HUES6 (cell line): ENCODE measurements around the gene FBXO42.

ENCODE experiments used
- H3K27ac ChIP-seq: 2 replicates; pipeline ENCODE4 v1.7.0; 2013; ENCODE audit warnings: low read depth, mild to moderate bottlenecking, low read length, inconsistent platforms
- H3K27me3 ChIP-seq: 2 replicates; pipeline ENCODE4 v1.6.1; 2013; ENCODE audit warnings: low read length; ENCODE audit not compliant: control insufficient read depth, insufficient read depth
- H3K36me3 ChIP-seq: 2 replicates; pipeline ENCODE4 v1.6.1; 2013; ENCODE audit warnings: low read length; ENCODE audit not compliant: control insufficient read depth, insufficient read depth
- H3K4me1 ChIP-seq: 2 replicates; pipeline ENCODE4 v1.6.1; 2013; ENCODE audit warnings: low read length; ENCODE audit not compliant: control insufficient read depth, insufficient read depth
- H3K4me3 ChIP-seq: 2 replicates; pipeline ENCODE4 v1.5.1; 2013; ENCODE audit warnings: low read depth, low read length
- H3K9ac ChIP-seq: one replicate; pipeline ENCODE4 v1.6.1; 2013; ENCODE audit warnings: mild to moderate bottlenecking, low read length
- H3K9me3 ChIP-seq: 2 replicates; pipeline ENCODE4 v1.6.1; 2013; ENCODE audit warnings: low read depth, low read length; ENCODE audit not compliant: control insufficient read depth, insufficient read depth

Gene FBXO42

GRCh38 chr1:16286122-16286521, 66.2 kb downstream of the FBXO42 start:
- Histone ChIP-seq H3K9me3 (no peaks in the 10 kb centered on the region), H3K27ac (no peak overlapping the region), H3K4me3 (no peak overlapping the region), H3K36me3 (0 out of 2 replicates have a peak, but pooled peaks cover 3% of the 10 kb centered on the region), H3K4me1 (no peaks in the 10 kb centered on the region), H3K27me3 (no peaks in the 10 kb centered on the region), H3K9ac (no peak overlapping the region)

GRCh38 chr1:16281765-16282164, 70.5 kb downstream of the FBXO42 start:
- H3K36me3 ChIP-seq: 0 out of 2 replicates have a peak, but pooled peaks cover 3% of the 10 kb centered on the region
- H3K27ac ChIP-seq: no peak overlapping the region
- H3K4me1 ChIP-seq: no peaks in the 10 kb centered on the region
- no peaks in the 10 kb centered on the region for H3K27me3 ChIP-seq
- H3K9ac ChIP-seq: no peak overlapping the region
- no peak overlapping the region for H3K4me3 ChIP-seq
- H3K9me3 ChIP-seq: no peaks in the 10 kb centered on the region

GRCh38 chr1:16279186-16279585, 73.1 kb downstream of the FBXO42 start:
- no peaks in the 10 kb centered on the region for H3K36me3 ChIP-seq
- H3K4me1 ChIP-seq: no peaks in the 10 kb centered on the region
- H3K9me3 ChIP-seq: no peaks in the 10 kb centered on the region
- H3K27me3 ChIP-seq: no peaks in the 10 kb centered on the region
- no peak overlapping the region for H3K27ac ChIP-seq
- no peak overlapping the region for H3K9ac ChIP-seq
- H3K4me3 ChIP-seq: no peak overlapping the region

GRCh38 chr1:16276302-16277030, 75.8 kb downstream of the FBXO42 start:
- H3K9ac ChIP-seq: no peak overlapping the region
- no peaks in the 10 kb centered on the region for H3K36me3 ChIP-seq
- H3K9me3 ChIP-seq: no peaks in the 10 kb centered on the region
- H3K27ac ChIP-seq: no peak overlapping the region
- H3K27me3 ChIP-seq: no peaks in the 10 kb centered on the region
- H3K4me3 ChIP-seq: no peak overlapping the region
- H3K4me1 ChIP-seq: no peaks in the 10 kb centered on the region

DNA sequence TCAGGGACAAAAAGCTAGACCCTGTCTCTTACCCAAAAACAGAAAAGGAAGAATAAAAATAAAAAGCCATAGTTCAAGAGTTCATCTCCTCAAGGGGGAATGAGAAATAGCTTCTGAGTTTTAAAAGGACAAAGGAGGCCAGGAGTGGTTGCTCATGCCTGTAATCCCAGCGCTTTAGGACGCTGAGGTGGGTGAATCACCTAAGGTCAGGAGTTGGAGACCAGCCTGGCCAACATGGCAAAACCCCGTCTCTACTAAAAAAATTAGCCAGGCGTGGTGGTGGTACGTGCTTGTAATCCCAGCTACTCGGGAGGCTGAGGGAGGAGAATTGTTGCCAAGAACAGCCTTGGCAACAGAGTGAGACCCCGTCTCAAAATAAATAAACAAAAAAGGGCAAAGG, 76.7 kb downstream of the FBXO42 start:
- H3K4me1 ChIP-seq: no peaks in the 10 kb centered on the region

GRCh38 chr1:16267690-16268180, 84.5 kb downstream of the FBXO42 start:
- Histone ChIP-seq H3K4me3 (no peak overlapping the region), H3K4me1 (peaks cover 10% of the 10 kb centered on the region), H3K27ac (no peak overlapping the region), H3K36me3 (no peaks in the 10 kb centered on the region), H3K9ac (no peak overlapping the region), H3K27me3 (no peaks in the 10 kb centered on the region), H3K9me3 (no peaks in the 10 kb centered on the region)

More for the DNA sequence above, 76.7 kb downstream of the FBXO42 start:
- Histone ChIP-seq H3K27me3 (no peaks in the 10 kb centered on the region), H3K27ac (no peak overlapping the region), H3K36me3 (no peaks in the 10 kb centered on the region), H3K4me3 (no peak overlapping the region), H3K9me3 (no peaks in the 10 kb centered on the region), H3K9ac (no peak overlapping the region)

- Histone ChIP-seq H3K9ac (no peak overlapping the region), H3K36me3 (no peaks in the 10 kb centered on the region), H3K27ac (no peak overlapping the region), H3K9me3 (no peaks in the 10 kb centered on the region), H3K4me1 (peaks cover 10% of the 10 kb centered on the region), H3K27me3 (no peaks in the 10 kb centered on the region), H3K4me3 (no peak overlapping the region)
These were observed 85.7 kb downstream of the FBXO42 start for GRCh38 chr1:16266411-16267118.

DNA sequence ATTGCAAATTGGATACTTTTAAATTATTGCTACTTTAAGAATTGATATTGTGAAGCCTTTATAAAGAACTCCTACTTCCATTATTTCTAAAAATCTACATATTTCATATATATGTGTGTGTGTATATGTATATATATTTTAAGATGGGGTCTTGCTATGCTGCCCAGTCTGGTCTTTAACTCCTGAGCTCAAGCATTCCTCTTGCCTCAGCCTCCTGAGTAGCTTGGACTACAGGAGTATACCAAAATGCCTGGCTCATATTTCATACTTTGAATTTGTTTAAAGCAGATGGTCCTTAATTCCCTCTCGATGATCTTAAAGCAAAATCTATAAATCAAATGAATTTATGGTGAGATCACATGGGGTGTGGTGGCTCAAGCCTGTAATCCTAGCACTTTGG, 90.2 kb downstream of the FBXO42 start:
- Histone ChIP-seq H3K4me1 (0 out of 2 replicates have a peak, but pooled peaks cover 2% of the 10 kb centered on the region), H3K36me3 (no peaks in the 10 kb centered on the region), H3K27ac (no peak overlapping the region), H3K4me3 (no peak overlapping the region), H3K9ac (no peak overlapping the region), H3K27me3 (no peaks in the 10 kb centered on the region), H3K9me3 (no peaks in the 10 kb centered on the region)

- Histone ChIP-seq H3K27me3 (no peaks in the 10 kb centered on the region), H3K36me3 (peaks cover 8% of the 10 kb centered on the region; the same call in 1 of the 2 replicates), H3K4me3 (no peak overlapping the region), H3K27ac (no peak overlapping the region), H3K4me1 (0 out of 2 replicates have a peak, but pooled peaks cover 2% of the 10 kb centered on the region), H3K9me3 (no peaks in the 10 kb centered on the region), H3K9ac (no peak overlapping the region)
These were observed 91.5 kb downstream of the FBXO42 start for GRCh38 chr1:16260814-16261213.

GRCh38 chr1:16258591-16259135, 93.6 kb downstream of the FBXO42 start:
- H3K9ac ChIP-seq: no peak overlapping the region

DNA sequence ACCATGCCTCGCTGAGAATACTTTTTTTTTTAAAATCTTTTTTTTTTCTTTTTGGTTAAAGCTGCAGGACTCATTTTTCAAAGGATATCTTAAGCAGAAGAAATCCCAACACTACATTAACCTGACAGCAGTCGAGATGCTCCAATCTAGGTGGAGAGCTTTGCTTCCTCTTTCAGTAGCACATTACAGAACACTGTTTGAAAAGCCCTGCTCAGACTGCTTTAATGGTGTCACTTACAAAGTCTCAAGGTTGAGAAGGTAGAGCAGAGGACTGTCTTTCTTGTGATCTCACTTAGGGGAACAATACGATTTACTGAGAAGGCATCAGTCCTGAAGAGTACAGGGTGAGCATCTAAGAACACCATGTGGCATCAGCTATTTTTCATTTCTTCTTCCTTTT, 94.3 kb downstream of the FBXO42 start:
- 0 out of 2 replicates have a peak, but pooled peaks cover 2% of the 10 kb centered on the region for H3K4me1 ChIP-seq
- no peak overlapping the region for H3K9ac ChIP-seq
- peaks cover 30% of the 10 kb centered on the region; the same call in 1 of the 2 replicates for H3K36me3 ChIP-seq
- no peak overlapping the region for H3K27ac ChIP-seq
- no peaks in the 10 kb centered on the region for H3K9me3 ChIP-seq
- no peak overlapping the region for H3K4me3 ChIP-seq
- H3K27me3 ChIP-seq: no peaks in the 10 kb centered on the region

More at GRCh38 chr1:16258591-16259135, 93.6 kb downstream of the FBXO42 start:
- H3K4me1 ChIP-seq: 0 out of 2 replicates have a peak, but pooled peaks cover 2% of the 10 kb centered on the region
- H3K27me3 ChIP-seq: no peaks in the 10 kb centered on the region
- peaks cover 25% of the 10 kb centered on the region; the same call in 1 of the 2 replicates for H3K36me3 ChIP-seq
- no peak overlapping the region for H3K4me3 ChIP-seq
- H3K9me3 ChIP-seq: no peaks in the 10 kb centered on the region
- no peak overlapping the region for H3K27ac ChIP-seq
